Tongue (tissue), 2 donors: ENCODE data around the gene GREM1. TPM values are rescaled to one million over a fixed set of nuclear protein-coding genes. Genes with fewer than 3 reads are reported as not detected.

Experiments
- DNase-seq: peaks from one replicate; pipeline ENCODE4 v3.0.0-alpha.2; 2015
- total RNA-seq: library from RNA; depleted of rRNA; stranded (reverse); fragments of >200 nt; gene quantifications from one replicate; pipeline ENCODE4 v1.2.3, GENCODE V29; 2014

The GREM1 gene
- total RNA-seq, 1 donor from 2014 or later: 1.6 TPM

GRCh38 chr15:32781781-32782180 is 64.0 kb downstream of the GREM1 start:
- no peak for DNase-seq

- DNase-seq: no peak
Measured at GRCh38 chr15:32784581-32784980, 66.8 kb downstream of the GREM1 start.

GRCh38 chr15:32786906-32787305 is 69.1 kb downstream of the GREM1 start:
- no peak for DNase-seq

- DNase-seq: no peak
Measured at GRCh38 chr15:32787949-32788348, 70.1 kb downstream of the GREM1 start.

GRCh38 chr15:32790352-32790999 is 72.7 kb downstream of the GREM1 start:
- no peak for DNase-seq

- DNase-seq: no peak
Measured at GRCh38 chr15:32792436-32792835, 74.6 kb downstream of the GREM1 start.

Other genes starting within 250 kb of the GREM1 start
- gene GOLGA8N, start 124.5 kb upstream of the GREM1 start, total RNA-seq: 12.8 TPM
- 11.1 TPM for gene ARHGAP11A, start 102.5 kb upstream of the GREM1 start, total RNA-seq
- 9.2 TPM for gene SCG5, start 76.3 kb upstream of the GREM1 start, total RNA-seq